DND-41 (cell line): ENCODE data around the gene PIGH.

Source experiments
- ATAC-seq: fragments of 200-7000 bp; cut with Tn5 transposase; 3 replicates; pipeline ENCODE4 v1.9.1; 2021; ENCODE audit warnings: low read depth; ENCODE audit not compliant: insufficient read depth
- DNase-seq: peaks from one replicate; pipeline ENCODE4 v3.0.0-alpha.2; 2020
- H2AFZ ChIP-seq: 2 replicates; pipeline ENCODE4 v1.6.0; 2012; ENCODE audit warnings: low read depth, low read length
- H3K27ac ChIP-seq: 2 replicates; pipeline ENCODE4 v1.5.1; 2012; ENCODE audit warnings: low read length, inconsistent platforms
- H3K27me3 ChIP-seq: fragments of 200-600 bp; sonication (generic); 2 replicates; pipeline ENCODE4 v1.6.0; 2012; ENCODE audit warnings: low read length, mild to moderate bottlenecking, inconsistent platforms; ENCODE audit not compliant: insufficient read depth, poor library complexity
- H3K36me3 ChIP-seq: 2 replicates; pipeline ENCODE4 v1.5.1; 2012; ENCODE audit warnings: low read length, inconsistent platforms; ENCODE audit not compliant: insufficient read depth
- H3K4me1 ChIP-seq: 2 replicates; pipeline ENCODE4 v1.5.1; 2012; ENCODE audit warnings: mild to moderate bottlenecking, low read length; ENCODE audit not compliant: insufficient read depth
- H3K4me2 ChIP-seq: 2 replicates; pipeline ENCODE4 v1.6.0; 2012; ENCODE audit warnings: mild to moderate bottlenecking, moderate library complexity, low read length, inconsistent platforms; ENCODE audit not compliant: insufficient read depth
- H3K4me3 ChIP-seq, 2 experiments: fragments of 200-600 bp in 1 of 2; shearing (Covaris generic) in 1 of 2; 2 replicates each; pipeline ENCODE4 v1.5.1; 2012 to 2016; ENCODE audit warnings: inconsistent platforms in 2 of 2, low read length in 2 of 2, mild to moderate bottlenecking in 2 of 2, low read depth in 1 of 2, moderate library complexity in 1 of 2
- H3K79me2 ChIP-seq: 2 replicates; pipeline ENCODE4 v1.6.0; 2012; ENCODE audit warnings: low read length, inconsistent platforms; ENCODE audit not compliant: insufficient read depth
- H3K9ac ChIP-seq: 2 replicates; pipeline ENCODE4 v1.6.0; 2012; ENCODE audit warnings: low read depth, mild to moderate bottlenecking, inconsistent platforms, low read length, moderate library complexity
- H3K9me3 ChIP-seq: 2 replicates; pipeline ENCODE4 v1.5.1; 2012; ENCODE audit warnings: low read length, moderate library complexity, mild to moderate bottlenecking, inconsistent platforms; ENCODE audit not compliant: insufficient read depth, severe bottlenecking
- H4K20me1 ChIP-seq: 2 replicates; pipeline ENCODE4 v1.6.0; 2012; ENCODE audit warnings: low read length; ENCODE audit not compliant: insufficient read depth
- EZH2 ChIP-seq: IDR thresholded peaks from 3 replicates; pipeline ENCODE4 v1.6.1; 2012; ENCODE audit warnings: borderline replicate concordance, low read depth, mild to moderate bottlenecking, moderate library complexity, low read length, inconsistent platforms; ENCODE audit not compliant: severe bottlenecking
- TF ChIP-seq, protein P1 (sequence below): IDR thresholded peaks from 2 replicates; pipeline ENCODE4 v1.5.1; 2012; ENCODE audit warnings: borderline replicate concordance, low read length, moderate library complexity, mild to moderate bottlenecking; ENCODE audit not compliant: poor library complexity, severe bottlenecking; ENCODE audit errors: extremely low read depth

PIGH gene

DNA sequence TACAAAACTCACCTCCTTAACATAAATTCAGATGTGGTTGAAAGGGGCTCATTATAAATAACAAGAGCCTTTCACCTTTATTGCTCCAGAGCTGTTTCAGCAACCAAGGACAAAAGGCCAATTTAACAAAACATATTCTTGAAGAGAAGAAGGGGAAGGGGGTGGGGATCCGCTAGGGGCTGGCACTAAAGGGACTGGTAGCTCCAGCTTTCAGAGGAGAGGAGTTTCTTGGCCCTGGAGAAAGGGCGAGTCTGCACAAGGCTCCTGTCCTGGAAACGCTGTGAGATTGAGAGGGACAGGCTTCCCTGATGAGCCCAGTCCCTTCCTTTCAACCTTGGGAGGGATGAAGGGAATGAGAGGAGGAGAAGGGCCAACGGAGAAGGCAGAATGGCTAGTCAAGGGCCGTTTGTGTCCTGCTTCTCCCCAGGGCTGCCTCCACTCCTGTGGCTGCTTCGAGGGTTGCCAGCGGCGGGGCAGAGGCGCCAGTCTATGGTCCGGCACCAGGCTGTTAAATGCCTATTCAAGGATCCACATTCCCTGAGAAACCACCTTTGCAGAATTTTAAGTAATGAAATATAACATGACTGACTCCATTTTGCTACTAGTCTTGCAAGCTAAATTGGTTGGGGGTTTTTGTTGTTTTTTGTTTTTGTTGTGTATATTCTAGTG lies 9.7 kb upstream of the PIGH start:
- no peak for TF ChIP-seq EZH2
- TF ChIP-seq, protein P1, sequence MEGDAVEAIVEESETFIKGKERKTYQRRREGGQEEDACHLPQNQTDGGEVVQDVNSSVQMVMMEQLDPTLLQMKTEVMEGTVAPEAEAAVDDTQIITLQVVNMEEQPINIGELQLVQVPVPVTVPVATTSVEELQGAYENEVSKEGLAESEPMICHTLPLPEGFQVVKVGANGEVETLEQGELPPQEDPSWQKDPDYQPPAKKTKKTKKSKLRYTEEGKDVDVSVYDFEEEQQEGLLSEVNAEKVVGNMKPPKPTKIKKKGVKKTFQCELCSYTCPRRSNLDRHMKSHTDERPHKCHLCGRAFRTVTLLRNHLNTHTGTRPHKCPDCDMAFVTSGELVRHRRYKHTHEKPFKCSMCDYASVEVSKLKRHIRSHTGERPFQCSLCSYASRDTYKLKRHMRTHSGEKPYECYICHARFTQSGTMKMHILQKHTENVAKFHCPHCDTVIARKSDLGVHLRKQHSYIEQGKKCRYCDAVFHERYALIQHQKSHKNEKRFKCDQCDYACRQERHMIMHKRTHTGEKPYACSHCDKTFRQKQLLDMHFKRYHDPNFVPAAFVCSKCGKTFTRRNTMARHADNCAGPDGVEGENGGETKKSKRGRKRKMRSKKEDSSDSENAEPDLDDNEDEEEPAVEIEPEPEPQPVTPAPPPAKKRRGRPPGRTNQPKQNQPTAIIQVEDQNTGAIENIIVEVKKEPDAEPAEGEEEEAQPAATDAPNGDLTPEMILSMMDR: no peak
- Histone ChIP-seq H3K79me2 (no peaks in the 10 kb centered on the region), H3K27ac (no peak overlapping the region), H3K9me3 (no peaks in the 10 kb centered on the region), H3K36me3 (no peaks in the 10 kb centered on the region), H3K4me3 (no peak overlapping the region), H3K4me1 (no peaks in the 10 kb centered on the region), H3K9ac (no peak overlapping the region), H4K20me1 (no peaks in the 10 kb centered on the region), H3K27me3 (no peaks in the 10 kb centered on the region), H2AFZ (no peak overlapping the region), H3K4me2 (no peak overlapping the region)
- ATAC-seq: no peak
- no peak for DNase-seq

DNA sequence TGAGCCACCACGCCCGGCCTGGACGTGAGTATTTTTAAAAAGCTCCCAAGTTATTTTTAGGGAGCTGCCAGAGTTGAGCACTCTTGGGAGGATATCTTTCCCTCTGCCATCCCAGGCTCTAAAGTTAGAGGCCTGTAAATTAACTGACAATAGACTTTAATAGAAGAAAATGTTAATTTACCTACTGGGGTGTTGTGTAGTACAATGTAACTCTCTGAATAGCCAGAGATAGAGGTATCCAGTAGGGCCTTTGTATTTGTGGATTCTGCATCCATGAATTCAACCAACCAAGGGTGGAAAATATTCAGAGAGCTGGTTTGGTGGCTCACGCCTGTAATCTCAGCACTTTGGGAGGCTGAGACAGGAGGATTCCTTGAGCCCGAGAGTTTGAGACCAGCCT lies 7.6 kb upstream of the PIGH start:
- no peak overlapping the region for H2AFZ ChIP-seq
- H3K27me3 ChIP-seq: no peaks in the 10 kb centered on the region
- H4K20me1 ChIP-seq: no peaks in the 10 kb centered on the region
- no peak for ATAC-seq
- no peak overlapping the region for H3K4me2 ChIP-seq
- no peaks in the 10 kb centered on the region for H3K9me3 ChIP-seq
- no peaks in the 10 kb centered on the region for H3K36me3 ChIP-seq
- H3K9ac ChIP-seq: no peak overlapping the region
- H3K79me2 ChIP-seq: no peaks in the 10 kb centered on the region
- no peak for TF ChIP-seq EZH2
- TF ChIP-seq, protein P1: no peak
- DNase-seq: no peak
- no peak overlapping the region for H3K27ac ChIP-seq
- H3K4me3 ChIP-seq: no peak overlapping the region
- no peaks in the 10 kb centered on the region for H3K4me1 ChIP-seq

DNA sequence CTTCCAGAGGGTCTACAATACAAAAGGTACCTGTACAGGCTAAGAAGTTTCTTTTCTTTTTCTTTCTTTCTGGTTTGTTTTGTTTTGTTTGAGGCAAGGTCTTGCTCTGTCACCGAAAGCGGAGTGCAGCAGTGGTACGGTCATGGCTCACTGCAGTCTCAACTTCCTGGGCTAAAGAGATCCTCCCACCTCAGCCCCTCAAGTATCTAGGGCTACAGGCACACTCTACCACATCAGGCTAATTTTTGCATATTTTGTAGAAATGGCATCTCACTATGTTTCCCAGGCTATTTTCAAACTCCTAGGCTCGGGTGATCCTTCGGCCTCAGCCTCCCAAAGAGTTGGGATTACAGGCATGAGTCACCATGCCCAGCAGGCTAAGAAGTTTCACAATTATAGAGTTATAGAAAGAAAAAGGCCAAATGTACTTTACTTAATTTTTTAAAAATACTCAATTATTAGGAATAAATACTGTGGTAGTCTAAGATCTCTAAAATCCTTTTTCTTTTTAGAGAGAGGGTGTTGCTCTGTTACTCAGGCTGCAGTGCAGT lies 3.0 kb upstream of the PIGH start:
- Histone ChIP-seq H4K20me1 (no peaks in the 10 kb centered on the region), H3K4me3 (no peak overlapping the region), H3K36me3 (no peaks in the 10 kb centered on the region; the same call in 1 of the 2 replicates), H3K79me2 (peaks cover 18% of the 10 kb centered on the region), H3K27ac (no peak overlapping the region), H2AFZ (no peak overlapping the region), H3K4me1 (peaks cover 25% of the 10 kb centered on the region), H3K27me3 (no peaks in the 10 kb centered on the region), H3K4me2 (no peak overlapping the region), H3K9me3 (no peaks in the 10 kb centered on the region), H3K9ac (no peak overlapping the region)
- DNase-seq (no peak), ATAC-seq (no peak)
- TF ChIP-seq, protein P1: no peak
